Subcutaneous adipose tissue (tissue), 4 donors: Measurements from ENCODE around the gene BHLHE23. TPM values are rescaled to one million over a fixed set of nuclear protein-coding genes. Genes with fewer than 3 reads are reported as not detected.

Experiments
- total RNA-seq, 4 donors: library from RNA; depleted of rRNA; stranded (reverse); fragments of >200 nt; gene quantifications; one replicate each; pipeline ENCODE4 v1.1.0, GENCODE V29; 2016
- TF ChIP-seq, protein P1 (sequence below): fragments of 450-650 bp; IDR thresholded peaks from one replicate; pipeline ENCODE4 v1.5.1; 2016; ENCODE audit warnings: low read depth, mild to moderate bottlenecking, control low read depth, antibody characterized with exemption, moderate library complexity

BHLHE23 gene
- total RNA-seq, 4 donors from 2014 or later, result not detected

DNA sequence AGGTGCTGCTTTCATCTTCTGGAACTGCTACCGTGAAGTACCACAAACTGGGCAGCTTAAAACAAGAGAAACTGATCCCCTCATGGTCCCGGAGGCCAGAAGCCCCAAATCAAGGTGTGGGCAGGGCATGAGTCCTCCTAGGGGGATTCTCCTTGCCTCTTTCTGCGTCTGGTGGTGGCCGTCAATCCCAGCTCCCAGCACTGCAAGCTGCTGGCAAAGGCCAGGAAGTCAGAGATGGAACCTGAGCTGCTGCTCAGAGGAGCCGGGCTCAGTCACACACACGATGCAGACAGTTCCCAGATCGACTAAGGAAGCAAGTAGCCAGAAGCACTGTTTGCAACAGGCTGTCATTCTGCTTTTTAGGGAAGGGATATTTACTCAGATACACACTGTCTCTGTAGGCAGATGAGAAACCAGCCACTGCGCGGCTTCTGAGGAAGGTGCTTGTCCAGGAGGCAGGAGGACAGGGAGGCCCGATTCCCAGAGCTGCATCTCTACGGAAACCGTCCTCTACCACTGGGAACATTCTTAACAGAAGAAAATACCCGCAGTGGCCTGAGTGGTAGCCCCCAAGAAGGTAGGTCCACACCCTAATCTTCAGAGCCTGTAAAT, 15.5 kb downstream of the BHLHE23 start:
- TF ChIP-seq, protein P1, sequence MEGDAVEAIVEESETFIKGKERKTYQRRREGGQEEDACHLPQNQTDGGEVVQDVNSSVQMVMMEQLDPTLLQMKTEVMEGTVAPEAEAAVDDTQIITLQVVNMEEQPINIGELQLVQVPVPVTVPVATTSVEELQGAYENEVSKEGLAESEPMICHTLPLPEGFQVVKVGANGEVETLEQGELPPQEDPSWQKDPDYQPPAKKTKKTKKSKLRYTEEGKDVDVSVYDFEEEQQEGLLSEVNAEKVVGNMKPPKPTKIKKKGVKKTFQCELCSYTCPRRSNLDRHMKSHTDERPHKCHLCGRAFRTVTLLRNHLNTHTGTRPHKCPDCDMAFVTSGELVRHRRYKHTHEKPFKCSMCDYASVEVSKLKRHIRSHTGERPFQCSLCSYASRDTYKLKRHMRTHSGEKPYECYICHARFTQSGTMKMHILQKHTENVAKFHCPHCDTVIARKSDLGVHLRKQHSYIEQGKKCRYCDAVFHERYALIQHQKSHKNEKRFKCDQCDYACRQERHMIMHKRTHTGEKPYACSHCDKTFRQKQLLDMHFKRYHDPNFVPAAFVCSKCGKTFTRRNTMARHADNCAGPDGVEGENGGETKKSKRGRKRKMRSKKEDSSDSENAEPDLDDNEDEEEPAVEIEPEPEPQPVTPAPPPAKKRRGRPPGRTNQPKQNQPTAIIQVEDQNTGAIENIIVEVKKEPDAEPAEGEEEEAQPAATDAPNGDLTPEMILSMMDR, result no peak

DNA sequence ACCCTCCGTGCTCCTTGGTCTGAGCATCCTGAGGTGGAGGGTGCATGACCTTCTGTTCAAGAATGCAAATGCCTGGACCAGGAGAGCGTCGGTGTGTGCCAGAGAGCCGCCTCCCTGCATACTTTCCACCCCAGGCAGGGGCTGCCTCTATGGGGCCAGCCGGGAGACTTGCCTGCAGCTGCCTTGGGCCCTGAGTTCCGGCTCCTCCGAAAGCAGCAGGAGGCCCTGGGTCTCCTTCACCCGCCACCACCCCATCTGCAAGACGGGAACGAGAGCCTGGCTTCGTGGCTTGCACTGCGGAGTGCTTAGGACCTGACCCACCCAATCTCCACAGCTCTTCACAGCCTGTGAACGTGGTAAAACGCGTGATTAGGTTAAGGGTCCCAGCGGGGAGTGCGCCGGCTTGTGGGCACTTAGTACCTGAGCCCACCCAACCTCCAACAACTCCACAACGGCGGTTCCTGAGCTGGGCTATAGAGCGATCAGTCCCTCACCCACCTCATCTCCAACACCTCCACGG, 16.4 kb downstream of the BHLHE23 start:
- TF ChIP-seq, protein P1, result no peak

DNA sequence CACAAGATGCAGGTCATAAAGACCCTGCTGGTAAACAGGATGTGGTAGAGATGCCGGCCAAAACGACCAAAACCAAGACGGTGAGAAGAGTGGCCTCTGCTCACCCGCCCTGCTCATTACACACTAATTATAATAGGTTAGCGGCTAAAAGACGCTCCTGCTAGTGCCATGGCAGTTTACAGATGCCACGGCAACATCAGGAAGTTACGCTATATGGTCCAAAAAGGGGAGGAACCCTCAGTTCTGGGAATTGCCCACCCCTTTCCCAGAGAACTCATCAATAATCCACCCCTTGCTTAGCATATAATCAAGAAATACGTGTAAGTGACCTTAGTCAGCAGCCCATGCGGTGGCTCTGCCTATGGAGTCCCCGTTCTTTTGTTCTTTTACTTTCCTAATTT, 17.6 kb downstream of the BHLHE23 start:
- TF ChIP-seq, protein P1, result no peak

DNA sequence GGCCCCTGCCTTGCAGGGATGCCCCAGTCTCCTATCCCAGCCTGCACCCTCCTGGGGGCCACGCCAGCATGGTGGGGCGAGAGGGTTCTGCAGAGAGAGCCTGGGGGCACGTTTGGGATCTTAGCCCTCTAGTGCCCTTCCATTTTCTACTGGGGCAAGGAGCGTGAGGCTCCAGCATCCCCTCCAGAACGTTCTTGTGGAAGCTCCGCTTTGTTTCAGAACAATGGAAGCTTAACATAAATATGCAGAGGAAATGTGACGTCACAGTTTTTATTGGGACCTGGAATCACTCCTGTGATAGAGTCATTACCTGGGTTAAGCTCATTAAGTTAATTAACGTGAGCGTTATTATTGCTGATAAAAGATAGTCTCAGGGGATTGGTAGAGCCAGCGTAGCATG, 19.6 kb downstream of the BHLHE23 start:
- TF ChIP-seq, protein P1, result no peak

DNA sequence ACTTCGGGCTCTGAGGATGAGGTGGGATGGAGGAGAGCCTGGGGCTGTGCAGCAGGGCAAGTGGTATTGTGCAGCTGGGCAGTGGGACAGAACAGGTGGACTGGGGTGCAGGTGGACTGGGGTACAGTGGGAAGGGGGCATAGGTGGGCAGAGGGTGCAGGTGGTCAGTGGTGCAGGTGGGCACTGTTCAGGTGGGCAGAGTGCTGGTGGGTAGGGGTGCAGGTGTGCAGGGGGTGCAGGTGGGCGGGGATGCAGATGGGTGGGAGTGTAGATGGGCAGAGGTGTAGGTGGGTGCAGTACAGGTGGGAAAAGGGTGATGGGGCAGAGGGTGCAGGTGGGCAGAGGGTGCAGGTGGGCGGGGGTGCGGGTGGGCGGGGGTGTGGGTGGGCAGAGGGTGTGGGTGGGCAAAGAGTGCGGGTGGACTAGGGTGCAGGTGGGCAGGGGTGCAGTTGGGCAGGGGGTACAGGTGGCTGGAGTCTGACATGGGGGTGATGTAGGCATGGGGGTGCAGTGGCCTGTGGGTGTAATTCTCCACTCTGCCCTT, 20.4 kb downstream of the BHLHE23 start:
- TF ChIP-seq, protein P1, result no peak

DNA sequence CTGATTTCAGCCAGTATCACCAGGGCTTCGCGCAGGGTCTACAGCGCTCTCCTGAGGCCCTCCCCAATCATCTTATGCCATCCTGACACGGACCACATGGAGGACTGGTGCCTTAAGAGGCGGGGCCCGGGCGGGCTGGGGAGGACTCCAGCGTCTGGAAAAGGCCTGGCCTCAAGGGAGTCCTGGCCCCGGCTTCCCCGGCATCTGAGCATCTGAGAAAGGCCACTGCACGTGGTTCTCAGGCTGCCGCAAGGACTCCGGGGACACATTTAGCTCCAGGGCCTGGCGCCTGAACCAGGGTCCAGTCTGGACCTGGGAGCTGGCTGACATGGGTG, 21.4 kb downstream of the BHLHE23 start:
- TF ChIP-seq, protein P1, result no peak

DNA sequence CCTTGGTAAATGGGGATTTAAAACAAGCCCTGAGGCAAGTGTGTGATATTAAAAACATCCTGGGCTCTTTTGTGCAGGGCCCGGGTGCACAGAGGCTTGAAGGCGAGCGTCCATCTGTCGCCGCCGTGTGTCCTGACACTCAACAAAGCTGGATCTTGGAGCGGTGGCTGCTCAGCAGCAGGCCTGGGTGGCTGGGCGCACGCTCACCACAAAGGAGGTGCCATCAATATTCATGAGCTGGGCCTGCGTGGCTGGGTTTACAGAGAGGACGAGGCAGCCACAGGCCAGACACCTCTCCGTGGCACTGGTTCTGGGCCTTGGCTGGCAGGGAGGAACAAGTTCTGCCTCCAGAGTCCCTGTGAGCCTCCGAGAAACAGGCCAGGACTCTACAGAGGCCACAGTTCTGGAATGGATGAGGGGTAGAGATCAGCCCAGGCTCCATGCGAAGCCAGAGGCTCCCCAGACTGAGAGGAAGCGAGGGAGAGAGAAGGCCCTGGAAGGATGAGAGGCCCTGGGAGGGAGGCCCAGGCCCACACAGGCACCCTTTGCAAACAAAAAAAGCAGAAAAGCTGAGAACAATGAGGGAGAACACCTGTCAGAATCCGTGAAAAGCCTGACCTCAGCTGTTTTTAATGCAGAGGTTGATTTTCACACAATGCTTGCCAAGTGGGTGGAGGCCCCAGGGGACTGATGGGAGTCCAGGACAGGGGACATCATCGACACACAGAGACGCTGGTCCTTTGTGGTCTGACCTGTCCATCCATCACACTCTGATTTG, 21.9 kb downstream of the BHLHE23 start:
- TF ChIP-seq, protein P1, result no peak
